A549 (cell line): Measurements from ENCODE around the gene TRH. TPM values are rescaled to one million over a fixed set of nuclear protein-coding genes. Genes with fewer than 3 reads are reported as not detected.

Experiments used
- ATAC-seq, 2 experiments: fragments of 200-7000 bp in 1 of 2; fragments of >200 bp in 1 of 2; cut with Nextera tagmentation in 1 of 2; cut with Tn5 transposase in 1 of 2; 3 replicates each; pipeline versions ENCODE4 v1.8.0 to v1.9.1; 2018 to 2020; ENCODE audit warnings: mild to moderate bottlenecking in 1 of 2, moderate library complexity in 1 of 2
- CTCF ChIA-PET: fragments of 300-600 bp; sonication (Branson Sonifier 250); formaldehyde crosslinking; extraction: SDS; loops from one replicate; lab custom pipeline; 2021; ENCODE audit warnings: antibody characterized with exemption, inconsistent platforms; lab: Yijun Ruan, JAX
- POLR2A ChIA-PET: fragments of 350-600 bp; formaldehyde crosslinking; extraction: SDS; loops from one replicate; lab custom pipeline; 2021; ENCODE audit warnings: antibody characterized with exemption, inconsistent platforms; lab: Yijun Ruan, JAX
- DNase-seq, 2 experiments: peaks; one replicate each; pipeline versions ENCODE4 v3.0.0 to v3.0.0-alpha.2; 2011 to 2016; ENCODE audit warnings: low read depth in 1 of 2, low spot score in 1 of 2
- FAIRE-seq: peaks from 2 replicates; lab custom pipeline; 2011; peaks lifted over from hg19 to GRCh38; lab: Jason Lieb, UNC
- H3K27ac ChIP-seq, 2 experiments: fragments of >200 bp; sonication (Bioruptor Twin); formaldehyde crosslinking; 3 replicates each; pipeline ENCODE4 v1.5.1; 2016 to 2017
- H3K4me1 ChIP-seq: fragments of >200 bp; sonication (Bioruptor Twin); formaldehyde crosslinking; 3 replicates; pipeline ENCODE4 v1.6.1; 2016
- H3K4me2 ChIP-seq: fragments of >200 bp; sonication (Bioruptor Twin); formaldehyde crosslinking; 3 replicates; pipeline ENCODE4 v1.6.1; 2016
- H3K4me3 ChIP-seq: fragments of >200 bp; sonication (Bioruptor Twin); formaldehyde crosslinking; 3 replicates; pipeline ENCODE4 v1.5.1; 2016
- H3K9me3 ChIP-seq: fragments of >200 bp; sonication (Bioruptor Twin); formaldehyde crosslinking; 3 replicates; pipeline ENCODE4 v1.6.1; 2016
- BHLHE40 ChIP-seq: IDR thresholded peaks from 2 replicates; pipeline ENCODE4 v1.6.1; 2012; ENCODE audit warnings: low read depth, low read length, inconsistent platforms
- EHF ChIP-seq: fragments of 250-450 bp; sonication (Bioruptor Pico); IDR thresholded peaks from 2 replicates; pipeline ENCODE4 v1.5.0; 2020; ENCODE audit warnings: mild to moderate bottlenecking
- GATA3 ChIP-seq: IDR thresholded peaks from 2 replicates; pipeline ENCODE4 v1.6.1; 2012; ENCODE audit warnings: borderline replicate concordance
- HDAC2 ChIP-seq: fragments of 200-600 bp; sonication (generic); IDR thresholded peaks from 2 replicates; pipeline ENCODE4 v1.6.1; 2016
- HEYL ChIP-seq: fragments of 250-450 bp; sonication (Bioruptor Pico); IDR thresholded peaks from 2 replicates; pipeline ENCODE4 v1.8.0; 2021; ENCODE audit warnings: mild to moderate bottlenecking, moderate library complexity
- KDM1A ChIP-seq: fragments of 200-600 bp; sonication (generic); IDR thresholded peaks from 2 replicates; pipeline ENCODE4 v1.6.1; 2016; ENCODE audit warnings: low read depth, mild to moderate bottlenecking
- MAZ ChIP-seq: fragments of 150-350 bp; IDR thresholded peaks from 2 replicates; pipeline ENCODE4 v1.6.1; 2014; ENCODE audit warnings: antibody characterized with exemption, low read depth, low read length, borderline replicate concordance
- MYC ChIP-seq: IDR thresholded peaks from 2 replicates; pipeline ENCODE4 v1.6.1; 2012; ENCODE audit warnings: mild to moderate bottlenecking, inconsistent platforms, low read length, improper control_type of control experiment, borderline replicate concordance
- NPAS2 ChIP-seq: fragments of 250-450 bp; sonication (Bioruptor Pico); IDR thresholded peaks from 2 replicates; pipeline ENCODE4 v1.8.0; 2022; ENCODE audit warnings: mild to moderate bottlenecking, moderate library complexity, borderline replicate concordance
- RARB ChIP-seq: fragments of 250-450 bp; sonication (Bioruptor Pico); IDR thresholded peaks from 2 replicates; pipeline ENCODE4 v1.8.0; 2021; ENCODE audit warnings: mild to moderate bottlenecking, moderate library complexity
- RCOR1 ChIP-seq: fragments of 150-350 bp; IDR thresholded peaks from 2 replicates; pipeline ENCODE4 v1.6.1; 2014; ENCODE audit warnings: antibody characterized with exemption, low read length, low read depth
- RNF2 ChIP-seq: fragments of 200-600 bp; sonication (generic); IDR thresholded peaks from 2 replicates; pipeline ENCODE4 v1.6.1; 2016; ENCODE audit warnings: low read depth, mild to moderate bottlenecking, antibody characterized with exemption, moderate library complexity, borderline replicate concordance
- SMC3 ChIP-seq: fragments of >200 bp; sonication (Bioruptor Twin); formaldehyde crosslinking; IDR thresholded peaks from 3 replicates; pipeline ENCODE4 v1.6.1; 2018; ENCODE audit warnings: inconsistent platforms
- TFCP2L1 ChIP-seq: fragments of 250-450 bp; sonication (Bioruptor Pico); IDR thresholded peaks from 2 replicates; pipeline ENCODE4 v1.5.0; 2021; ENCODE audit warnings: mild to moderate bottlenecking
- ZFP36 ChIP-seq: fragments of 450-650 bp; IDR thresholded peaks from 2 replicates; pipeline ENCODE4 v1.6.1; 2014; ENCODE audit warnings: borderline replicate concordance; ENCODE audit not compliant: partially characterized antibody
- ZSCAN20 ChIP-seq: fragments of 250-450 bp; sonication (Bioruptor Pico); IDR thresholded peaks from 2 replicates; pipeline ENCODE4 v1.8.0; 2022; ENCODE audit warnings: mild to moderate bottlenecking, moderate library complexity
- WGBS: methylation state at CpG from one replicate; pipeline ENCODE4 v1.1.6; 2017; ENCODE audit errors: missing lambda C conversion rate; 5-methylcytosine and 5-hydroxymethylcytosine counted together
- polyA plus RNA-seq, 4 experiments: library from polyadenylated mRNA; depleted of rRNA in 3 of 4; stranded (reverse); fragments of >200 nt; fragmentation: RNase III in 1 of 4; extraction: RNeasy Plus Mini Kit Qiagen cat#74134 plus additional on column Dnase treatment in 1 of 4; gene quantifications; 2 replicates in 3 of 4; 3 replicates in 1 of 4; pipeline ENCODE4 v1.2.3, GENCODE V29; 2011 to 2017
- TF ChIP-seq, protein P1 (sequence below): fragments of >200 bp; sonication (Bioruptor Twin); formaldehyde crosslinking; IDR thresholded peaks from 3 replicates; pipeline ENCODE4 v1.5.1; 2016
- TF ChIP-seq, protein P2 (sequence below): fragments of 250-450 bp; sonication (Bioruptor Pico); IDR thresholded peaks from 2 replicates; pipeline ENCODE4 v1.5.0; 2021; ENCODE audit warnings: mild to moderate bottlenecking, moderate library complexity, borderline replicate concordance
- TF ChIP-seq, protein P3 (sequence below): fragments of 200-600 bp; sonication (generic); IDR thresholded peaks from 2 replicates; pipeline ENCODE4 v1.6.1; 2016; ENCODE audit warnings: antibody characterized with exemption, mild to moderate bottlenecking, moderate library complexity
- TF ChIP-seq, protein P4 (sequence below): IDR thresholded peaks from 2 replicates; pipeline ENCODE4 v1.6.1; 2012; ENCODE audit warnings: low read depth, borderline replicate concordance
- TF ChIP-seq, protein P5 (sequence below): fragments of 450-650 bp; IDR thresholded peaks from 2 replicates; pipeline ENCODE4 v1.6.1; 2014; ENCODE audit warnings: antibody characterized with exemption

Gene TRH
- polyA plus RNA-seq, 2 of the 4 experiments (the other 2 are of a cell fraction), result not detected

DNA sequence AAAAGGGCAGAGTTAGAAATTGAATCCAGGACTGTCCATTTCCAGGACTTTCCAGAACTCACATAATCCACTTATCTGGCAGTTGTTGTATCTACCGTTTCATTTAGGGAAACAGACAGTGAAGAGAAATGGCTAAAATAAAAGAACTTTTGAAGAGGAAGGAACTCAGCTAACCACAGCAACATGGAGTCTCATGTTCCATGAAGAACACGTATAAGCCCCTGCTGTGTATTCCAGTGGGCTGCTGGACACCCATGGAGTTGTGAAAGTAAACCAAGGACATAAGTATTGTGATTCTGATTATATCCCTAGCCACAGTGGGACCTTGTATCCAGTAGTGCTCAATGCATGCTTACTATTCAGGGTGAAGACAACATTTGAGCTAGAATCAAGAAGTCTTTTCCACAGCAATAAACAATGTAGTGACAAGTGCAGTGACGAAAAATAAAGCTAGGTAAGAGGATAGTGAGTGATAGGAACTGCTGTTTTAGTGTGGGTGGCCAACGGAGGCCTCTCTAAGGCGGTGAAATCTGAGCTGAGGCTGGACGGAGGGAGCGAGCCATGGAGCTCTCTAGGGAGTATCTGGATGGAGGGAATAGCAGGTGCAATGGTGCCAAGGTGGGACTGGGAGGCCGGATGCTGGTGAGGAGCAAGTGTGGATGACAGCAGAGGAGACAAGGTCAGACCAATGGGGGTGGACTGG, 26.8 kb upstream of the TRH start:
- no peak overlapping the region for H3K4me2 ChIP-seq
- H3K4me1 ChIP-seq, result no peaks in the 10 kb centered on the region
- POLR2A ChIA-PET, result no interaction called here
- CTCF ChIA-PET, result interaction anchor here (0.9 to 1.7 kb wide), 8 partner anchors 14 to 150 kb away, joined by 3 to 7 read pairs (median 4); no protein-coding TSS in a partner anchor
- H3K4me3 ChIP-seq, result no peak overlapping the region
- ATAC-seq, result no peak
- peaks cover 10% of the 10 kb centered on the region; the same call in 1 of the 3 replicates for H3K9me3 ChIP-seq
- no peak for TF ChIP-seq ZSCAN20 (CRISPR knock-in tag)
- TF ChIP-seq ZFP36, result no peak
- TF ChIP-seq MYC, result no peak
- TF ChIP-seq NPAS2 (CRISPR knock-in tag), result no peak
- no peak for TF ChIP-seq RNF2
- no peak for TF ChIP-seq RARB (CRISPR knock-in tag)
- TF ChIP-seq SMC3, result no peak
- TF ChIP-seq, all 56 proteins: peak for 0
- DNase-seq (no peak), FAIRE-seq (no peak)
- 45% methylated on average over 8 of the region's 8 CpGs for WGBS
- no peak overlapping the region for H3K27ac ChIP-seq

DNA sequence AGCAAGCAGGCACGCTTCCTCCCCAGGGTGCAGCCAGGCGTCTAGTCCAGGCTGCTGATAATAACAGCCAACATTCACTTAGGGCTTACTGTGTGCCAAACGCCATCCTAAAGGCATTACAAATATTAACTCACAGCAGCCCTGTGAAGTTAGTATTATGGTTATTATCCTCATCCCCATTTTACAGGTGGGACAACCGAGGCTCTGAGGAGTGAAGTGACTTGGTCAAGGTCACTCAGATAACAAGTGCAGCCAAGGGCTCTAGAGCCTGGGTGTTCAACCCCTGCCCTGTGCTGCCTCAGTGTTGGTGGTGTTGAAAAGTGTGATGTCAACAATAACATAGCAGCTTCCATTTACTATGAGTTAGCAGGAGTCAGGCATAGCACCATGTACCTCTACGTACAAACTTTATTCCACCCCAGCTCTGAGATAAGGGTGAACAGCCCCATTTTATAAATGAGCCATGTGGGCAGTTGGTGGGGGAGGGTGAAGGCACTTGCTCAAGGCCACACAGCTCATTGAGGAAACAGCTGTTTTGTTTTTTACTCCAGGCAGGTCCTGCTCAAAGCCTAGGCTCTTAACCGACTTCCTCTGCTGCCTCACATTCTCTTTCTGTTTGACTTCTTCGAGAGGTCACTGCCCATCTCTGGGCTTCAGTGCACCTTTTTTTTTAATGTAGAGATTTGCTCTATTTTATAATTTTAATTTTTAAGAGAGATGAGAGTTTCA, 24.0 kb upstream of the TRH start:
- ATAC-seq, result no peak
- WGBS, result 61% methylated on average over 7 of the region's 7 CpGs
- H3K9me3 ChIP-seq, result peaks cover 10% of the 10 kb centered on the region; the same call in 1 of the 3 replicates
- no peak overlapping the region for H3K27ac ChIP-seq
- no peak overlapping the region for H3K4me2 ChIP-seq
- no peak for DNase-seq
- no peak for FAIRE-seq
- no peak for TF ChIP-seq KDM1A
- TF ChIP-seq GATA3, result no peak
- TF ChIP-seq HDAC2, result no peak
- TF ChIP-seq, protein P1, sequence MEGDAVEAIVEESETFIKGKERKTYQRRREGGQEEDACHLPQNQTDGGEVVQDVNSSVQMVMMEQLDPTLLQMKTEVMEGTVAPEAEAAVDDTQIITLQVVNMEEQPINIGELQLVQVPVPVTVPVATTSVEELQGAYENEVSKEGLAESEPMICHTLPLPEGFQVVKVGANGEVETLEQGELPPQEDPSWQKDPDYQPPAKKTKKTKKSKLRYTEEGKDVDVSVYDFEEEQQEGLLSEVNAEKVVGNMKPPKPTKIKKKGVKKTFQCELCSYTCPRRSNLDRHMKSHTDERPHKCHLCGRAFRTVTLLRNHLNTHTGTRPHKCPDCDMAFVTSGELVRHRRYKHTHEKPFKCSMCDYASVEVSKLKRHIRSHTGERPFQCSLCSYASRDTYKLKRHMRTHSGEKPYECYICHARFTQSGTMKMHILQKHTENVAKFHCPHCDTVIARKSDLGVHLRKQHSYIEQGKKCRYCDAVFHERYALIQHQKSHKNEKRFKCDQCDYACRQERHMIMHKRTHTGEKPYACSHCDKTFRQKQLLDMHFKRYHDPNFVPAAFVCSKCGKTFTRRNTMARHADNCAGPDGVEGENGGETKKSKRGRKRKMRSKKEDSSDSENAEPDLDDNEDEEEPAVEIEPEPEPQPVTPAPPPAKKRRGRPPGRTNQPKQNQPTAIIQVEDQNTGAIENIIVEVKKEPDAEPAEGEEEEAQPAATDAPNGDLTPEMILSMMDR, result no peak
- TF ChIP-seq BHLHE40, result no peak
- TF ChIP-seq, protein P2, sequence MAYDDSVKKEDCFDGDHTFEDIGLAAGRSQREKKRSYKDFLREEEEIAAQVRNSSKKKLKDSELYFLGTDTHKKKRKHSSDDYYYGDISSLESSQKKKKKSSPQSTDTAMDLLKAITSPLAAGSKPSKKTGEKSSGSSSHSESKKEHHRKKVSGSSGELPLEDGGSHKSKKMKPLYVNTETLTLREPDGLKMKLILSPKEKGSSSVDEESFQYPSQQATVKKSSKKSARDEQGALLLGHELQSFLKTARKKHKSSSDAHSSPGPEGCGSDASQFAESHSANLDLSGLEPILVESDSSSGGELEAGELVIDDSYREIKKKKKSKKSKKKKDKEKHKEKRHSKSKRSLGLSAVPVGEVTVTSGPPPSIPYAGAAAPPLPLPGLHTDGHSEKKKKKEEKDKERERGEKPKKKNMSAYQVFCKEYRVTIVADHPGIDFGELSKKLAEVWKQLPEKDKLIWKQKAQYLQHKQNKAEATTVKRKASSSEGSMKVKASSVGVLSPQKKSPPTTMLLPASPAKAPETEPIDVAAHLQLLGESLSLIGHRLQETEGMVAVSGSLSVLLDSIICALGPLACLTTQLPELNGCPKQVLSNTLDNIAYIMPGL, result no peak
- TF ChIP-seq EHF, result no peak
- TF ChIP-seq, protein P3, sequence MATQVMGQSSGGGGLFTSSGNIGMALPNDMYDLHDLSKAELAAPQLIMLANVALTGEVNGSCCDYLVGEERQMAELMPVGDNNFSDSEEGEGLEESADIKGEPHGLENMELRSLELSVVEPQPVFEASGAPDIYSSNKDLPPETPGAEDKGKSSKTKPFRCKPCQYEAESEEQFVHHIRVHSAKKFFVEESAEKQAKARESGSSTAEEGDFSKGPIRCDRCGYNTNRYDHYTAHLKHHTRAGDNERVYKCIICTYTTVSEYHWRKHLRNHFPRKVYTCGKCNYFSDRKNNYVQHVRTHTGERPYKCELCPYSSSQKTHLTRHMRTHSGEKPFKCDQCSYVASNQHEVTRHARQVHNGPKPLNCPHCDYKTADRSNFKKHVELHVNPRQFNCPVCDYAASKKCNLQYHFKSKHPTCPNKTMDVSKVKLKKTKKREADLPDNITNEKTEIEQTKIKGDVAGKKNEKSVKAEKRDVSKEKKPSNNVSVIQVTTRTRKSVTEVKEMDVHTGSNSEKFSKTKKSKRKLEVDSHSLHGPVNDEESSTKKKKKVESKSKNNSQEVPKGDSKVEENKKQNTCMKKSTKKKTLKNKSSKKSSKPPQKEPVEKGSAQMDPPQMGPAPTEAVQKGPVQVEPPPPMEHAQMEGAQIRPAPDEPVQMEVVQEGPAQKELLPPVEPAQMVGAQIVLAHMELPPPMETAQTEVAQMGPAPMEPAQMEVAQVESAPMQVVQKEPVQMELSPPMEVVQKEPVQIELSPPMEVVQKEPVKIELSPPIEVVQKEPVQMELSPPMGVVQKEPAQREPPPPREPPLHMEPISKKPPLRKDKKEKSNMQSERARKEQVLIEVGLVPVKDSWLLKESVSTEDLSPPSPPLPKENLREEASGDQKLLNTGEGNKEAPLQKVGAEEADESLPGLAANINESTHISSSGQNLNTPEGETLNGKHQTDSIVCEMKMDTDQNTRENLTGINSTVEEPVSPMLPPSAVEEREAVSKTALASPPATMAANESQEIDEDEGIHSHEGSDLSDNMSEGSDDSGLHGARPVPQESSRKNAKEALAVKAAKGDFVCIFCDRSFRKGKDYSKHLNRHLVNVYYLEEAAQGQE, result no peak
- no peak for TF ChIP-seq RCOR1
- TF ChIP-seq, protein P4, sequence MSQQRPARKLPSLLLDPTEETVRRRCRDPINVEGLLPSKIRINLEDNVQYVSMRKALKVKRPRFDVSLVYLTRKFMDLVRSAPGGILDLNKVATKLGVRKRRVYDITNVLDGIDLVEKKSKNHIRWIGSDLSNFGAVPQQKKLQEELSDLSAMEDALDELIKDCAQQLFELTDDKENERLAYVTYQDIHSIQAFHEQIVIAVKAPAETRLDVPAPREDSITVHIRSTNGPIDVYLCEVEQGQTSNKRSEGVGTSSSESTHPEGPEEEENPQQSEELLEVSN, result no peak
- TF ChIP-seq, protein P5, sequence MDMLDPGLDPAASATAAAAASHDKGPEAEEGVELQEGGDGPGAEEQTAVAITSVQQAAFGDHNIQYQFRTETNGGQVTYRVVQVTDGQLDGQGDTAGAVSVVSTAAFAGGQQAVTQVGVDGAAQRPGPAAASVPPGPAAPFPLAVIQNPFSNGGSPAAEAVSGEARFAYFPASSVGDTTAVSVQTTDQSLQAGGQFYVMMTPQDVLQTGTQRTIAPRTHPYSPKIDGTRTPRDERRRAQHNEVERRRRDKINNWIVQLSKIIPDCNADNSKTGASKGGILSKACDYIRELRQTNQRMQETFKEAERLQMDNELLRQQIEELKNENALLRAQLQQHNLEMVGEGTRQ, result no peak
- TF ChIP-seq HEYL (CRISPR knock-in tag), result no peak
- no peak for TF ChIP-seq TFCP2L1
- TF ChIP-seq MAZ, result no peak
- TF ChIP-seq, all 56 proteins: peak for 0
- Histone ChIP-seq H3K4me1 (no peaks in the 10 kb centered on the region), H3K4me3 (no peak overlapping the region)
- CTCF ChIA-PET, result interaction anchor here (1.4 kb wide), 1 partner anchor 8 kb away, joined by 6 read pairs; no protein-coding TSS in a partner anchor
- POLR2A ChIA-PET, result no interaction called here
